ENCODE measurements around the gene PET100. TPM values are rescaled to one million over a fixed set of nuclear protein-coding genes. Genes with fewer than 3 reads are reported as not detected.

The PET100 gene
- total and polyA plus RNA-seq, 2 experiments from 2014 or later: 29.4 to 296 TPM

DNA sequence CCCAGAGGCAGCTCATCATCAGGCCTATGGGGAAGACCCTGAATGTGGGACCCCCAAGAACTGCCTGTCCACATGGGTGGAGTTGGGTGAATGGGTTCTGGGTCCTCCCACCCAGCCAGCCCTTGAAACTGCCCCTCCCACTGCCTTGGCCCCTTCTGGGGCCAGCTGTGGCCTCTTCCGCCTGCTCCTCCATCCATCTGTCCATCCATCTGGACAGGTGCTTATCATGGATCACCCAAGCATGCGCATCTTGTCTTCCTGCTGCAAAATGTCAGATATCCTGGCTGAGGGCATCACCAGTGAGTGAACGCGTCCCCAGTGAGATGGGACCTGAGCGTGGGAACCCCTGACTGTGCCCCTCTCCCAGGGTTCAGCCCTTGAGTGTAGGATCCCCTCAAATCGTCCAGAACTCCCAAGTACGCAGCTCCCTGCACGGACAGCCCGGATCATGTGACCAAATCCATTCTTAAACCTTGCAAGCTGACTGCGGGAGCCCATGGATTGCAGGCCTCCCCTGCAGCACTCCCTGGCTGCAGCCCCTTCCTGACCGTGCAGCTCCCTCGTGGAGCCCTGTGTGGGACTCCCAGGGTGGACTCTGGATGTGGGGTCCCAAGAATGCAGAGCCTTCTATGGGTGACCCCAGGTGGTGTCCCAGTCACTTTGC is 9.3 kb downstream of the PET100 start:
- Histone ChIP-seq H3K9me2 (replicated peaks; ENCODE audit: insufficient read depth) (no peaks in the 10 kb centered on the region), H3K36me3 (replicated peaks; ENCODE audit: insufficient read depth, low read depth) (no peaks in the 10 kb centered on the region), H3K4me3 (no peak overlapping the region), H3K9me3 (ENCODE audit: low read depth) (no peaks in the 10 kb centered on the region), H3K4me2 (no peak overlapping the region), H3K4me1 (ENCODE audit: insufficient read depth) (peaks cover 4% of the 10 kb centered on the region), H4K20me1 (ENCODE audit: insufficient read depth, poor library complexity, severe bottlenecking) (no peaks in the 10 kb centered on the region), H3K79me2 (peaks cover 15% of the 10 kb centered on the region), H3K27ac (no peak overlapping the region), H2AFZ (no peak overlapping the region), H3K27me3 (no peaks in the 10 kb centered on the region)
- no peak for DNase-seq (ENCODE audit: low spot score)
- WGBS (ENCODE audit: low lambda C conversion rate, missing lambda C conversion rate): 85% methylated on average over 12 of the region's 12 CpGs
- TF ChIP-seq CTCF (IDR thresholded peaks at IDR 0.05; ENCODE audit: poor library complexity) (no peak), EZH2 (IDR thresholded peaks at IDR 0.05; ENCODE audit: borderline replicate concordance) (no peak), EZH2phosphoT487 (IDR thresholded peaks at IDR 0.05; ENCODE audit: low read depth, severe bottlenecking, unreplicated experiment) (no peak)

- Histone ChIP-seq H3K4me1 (ENCODE audit: insufficient read depth) (peaks cover 4% of the 10 kb centered on the region), H3K27ac (no peak overlapping the region), H3K27me3 (no peaks in the 10 kb centered on the region), H3K36me3 (replicated peaks; ENCODE audit: insufficient read depth, low read depth) (no peaks in the 10 kb centered on the region), H3K4me2 (no peak overlapping the region), H2AFZ (no peak overlapping the region), H3K9me3 (ENCODE audit: low read depth) (no peaks in the 10 kb centered on the region), H3K4me3 (no peak overlapping the region), H4K20me1 (ENCODE audit: insufficient read depth, poor library complexity, severe bottlenecking) (no peaks in the 10 kb centered on the region), H3K79me2 (peaks cover 15% of the 10 kb centered on the region), H3K9me2 (replicated peaks; ENCODE audit: insufficient read depth) (no peaks in the 10 kb centered on the region)
- no peak for TF ChIP-seq EZH2 (IDR thresholded peaks at IDR 0.05; ENCODE audit: borderline replicate concordance)
- TF ChIP-seq CTCF (IDR thresholded peaks at IDR 0.05; ENCODE audit: poor library complexity): no peak
- no peak for TF ChIP-seq EZH2phosphoT487 (IDR thresholded peaks at IDR 0.05; ENCODE audit: low read depth, severe bottlenecking, unreplicated experiment)
- WGBS (ENCODE audit: low lambda C conversion rate, missing lambda C conversion rate): 97% methylated on average over 13 of the region's 13 CpGs
- DNase-seq (ENCODE audit: low spot score): no peak
These were observed 10.3 kb downstream of the PET100 start for GRCh38 chr19:7639863-7640348.

DNA sequence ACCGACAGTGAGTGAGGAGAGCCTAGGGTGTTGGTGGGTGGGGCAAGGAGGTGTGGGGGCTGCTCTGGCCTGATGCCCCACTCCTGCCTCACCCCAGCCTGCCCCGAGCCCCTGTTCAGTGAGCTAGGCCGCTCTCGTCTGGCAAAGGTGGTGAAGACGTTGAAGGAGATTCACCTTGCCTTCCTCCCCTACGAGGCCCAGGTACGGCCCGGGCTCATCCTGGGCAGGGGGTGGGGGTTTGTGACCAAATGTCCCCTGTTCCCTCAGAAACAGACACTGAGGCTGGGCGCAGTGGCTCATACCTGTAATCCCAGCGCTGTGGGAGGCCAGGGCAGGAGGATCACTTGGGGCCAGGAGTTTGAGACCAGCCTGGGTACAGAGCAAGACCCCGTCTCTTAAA is 11.2 kb downstream of the PET100 start:
- no peak overlapping the region for H3K27ac ChIP-seq
- H3K9me2 ChIP-seq (replicated peaks; ENCODE audit: insufficient read depth): no peaks in the 10 kb centered on the region
- TF ChIP-seq EZH2 (IDR thresholded peaks at IDR 0.05; ENCODE audit: borderline replicate concordance) (no peak), EZH2phosphoT487 (IDR thresholded peaks at IDR 0.05; ENCODE audit: low read depth, severe bottlenecking, unreplicated experiment) (no peak), CTCF (IDR thresholded peaks at IDR 0.05; ENCODE audit: poor library complexity) (no peak)
- 94% methylated on average over 11 of the region's 11 CpGs for WGBS (ENCODE audit: low lambda C conversion rate, missing lambda C conversion rate)
- H3K36me3 ChIP-seq (replicated peaks; ENCODE audit: insufficient read depth, low read depth): no peaks in the 10 kb centered on the region
- no peaks in the 10 kb centered on the region for H4K20me1 ChIP-seq (ENCODE audit: insufficient read depth, poor library complexity, severe bottlenecking)
- H3K27me3 ChIP-seq: no peaks in the 10 kb centered on the region
- no peaks in the 10 kb centered on the region for H3K9me3 ChIP-seq (ENCODE audit: low read depth)
- no peak overlapping the region for H3K4me2 ChIP-seq
- no peak overlapping the region for H3K4me3 ChIP-seq
- DNase-seq (ENCODE audit: low spot score): no peak
- H3K79me2 ChIP-seq: peaks cover 15% of the 10 kb centered on the region
- H3K4me1 ChIP-seq (ENCODE audit: insufficient read depth): peaks cover 4% of the 10 kb centered on the region
- no peak overlapping the region for H2AFZ ChIP-seq
